ENCODE measurements around the gene APLF.

The APLF gene

DNA sequence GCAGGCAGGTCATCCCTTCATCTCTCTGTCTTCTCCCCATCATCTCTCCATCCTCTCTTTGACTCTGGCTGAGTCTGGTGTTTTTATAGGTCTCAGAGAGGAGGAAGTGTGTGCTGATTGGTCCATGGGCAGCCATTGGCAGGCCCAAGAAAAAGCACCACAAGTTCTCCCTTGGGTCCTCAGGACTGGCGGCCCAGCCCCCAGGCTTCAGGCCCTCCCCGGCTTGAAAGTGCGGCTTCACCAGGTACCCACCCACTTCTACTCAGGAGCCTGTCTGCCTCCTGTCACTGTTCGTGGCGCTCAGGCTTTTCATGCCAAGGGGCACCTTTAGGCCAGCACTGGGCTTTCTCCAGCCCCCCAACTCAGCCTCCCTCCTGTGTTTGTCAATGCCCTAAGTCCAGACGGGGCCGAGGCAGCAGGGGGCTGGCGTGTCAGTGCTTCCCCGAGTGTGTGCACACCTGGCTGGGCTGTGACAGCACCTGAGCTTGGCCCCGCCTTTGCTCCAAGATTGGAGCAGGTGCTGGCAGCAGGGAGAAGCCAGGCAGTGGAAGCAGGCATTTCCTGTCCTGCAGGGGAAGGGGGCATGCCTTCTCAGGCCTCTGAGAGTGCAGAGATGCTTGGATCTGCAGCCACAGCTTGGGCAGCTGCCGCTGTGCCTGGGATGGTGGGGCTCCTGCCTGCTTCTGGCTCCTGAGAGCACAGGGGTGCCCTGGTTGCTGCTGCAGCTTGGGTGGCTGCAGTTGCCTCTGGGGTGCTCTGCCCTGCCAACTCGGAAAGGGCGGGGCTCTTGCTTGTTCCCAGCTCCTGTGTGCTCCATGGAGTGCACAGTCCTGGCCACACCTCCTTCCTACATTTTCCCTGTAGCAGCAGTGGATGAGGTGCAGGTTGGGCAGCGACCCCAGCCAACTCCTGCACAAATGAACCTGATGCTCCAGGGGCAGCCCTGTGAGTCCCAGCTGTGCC is 34.4 kb upstream of the APLF start:
- no peaks in the 10 kb centered on the region for H3K27me3 ChIP-seq (ENCODE audit: insufficient read depth, poor library complexity, severe bottlenecking)
- peaks cover 3% of the 10 kb centered on the region for H3K9me3 ChIP-seq (ENCODE audit: severe bottlenecking)
- TF ChIP-seq, protein P1, sequence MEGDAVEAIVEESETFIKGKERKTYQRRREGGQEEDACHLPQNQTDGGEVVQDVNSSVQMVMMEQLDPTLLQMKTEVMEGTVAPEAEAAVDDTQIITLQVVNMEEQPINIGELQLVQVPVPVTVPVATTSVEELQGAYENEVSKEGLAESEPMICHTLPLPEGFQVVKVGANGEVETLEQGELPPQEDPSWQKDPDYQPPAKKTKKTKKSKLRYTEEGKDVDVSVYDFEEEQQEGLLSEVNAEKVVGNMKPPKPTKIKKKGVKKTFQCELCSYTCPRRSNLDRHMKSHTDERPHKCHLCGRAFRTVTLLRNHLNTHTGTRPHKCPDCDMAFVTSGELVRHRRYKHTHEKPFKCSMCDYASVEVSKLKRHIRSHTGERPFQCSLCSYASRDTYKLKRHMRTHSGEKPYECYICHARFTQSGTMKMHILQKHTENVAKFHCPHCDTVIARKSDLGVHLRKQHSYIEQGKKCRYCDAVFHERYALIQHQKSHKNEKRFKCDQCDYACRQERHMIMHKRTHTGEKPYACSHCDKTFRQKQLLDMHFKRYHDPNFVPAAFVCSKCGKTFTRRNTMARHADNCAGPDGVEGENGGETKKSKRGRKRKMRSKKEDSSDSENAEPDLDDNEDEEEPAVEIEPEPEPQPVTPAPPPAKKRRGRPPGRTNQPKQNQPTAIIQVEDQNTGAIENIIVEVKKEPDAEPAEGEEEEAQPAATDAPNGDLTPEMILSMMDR (IDR thresholded peaks at IDR 0.05; ENCODE audit: poor library complexity, severe bottlenecking) = no peak
- H3K4me1 ChIP-seq (ENCODE audit: insufficient read depth, poor library complexity, severe bottlenecking) = peaks cover 10% of the 10 kb centered on the region
- ATAC-seq (ENCODE audit: low read depth) (peak; percentile 36; the same call in 1 of the 3 replicates), DNase-seq (ENCODE audit: low spot score) (peak; percentile 42)
- no peaks in the 10 kb centered on the region for H3K36me3 ChIP-seq (ENCODE audit: low read depth)
- H3K4me3 ChIP-seq (ENCODE audit: severe bottlenecking) = no peak overlapping the region
- H3K27ac ChIP-seq (ENCODE audit: poor library complexity, severe bottlenecking) = no peak overlapping the region

DNA sequence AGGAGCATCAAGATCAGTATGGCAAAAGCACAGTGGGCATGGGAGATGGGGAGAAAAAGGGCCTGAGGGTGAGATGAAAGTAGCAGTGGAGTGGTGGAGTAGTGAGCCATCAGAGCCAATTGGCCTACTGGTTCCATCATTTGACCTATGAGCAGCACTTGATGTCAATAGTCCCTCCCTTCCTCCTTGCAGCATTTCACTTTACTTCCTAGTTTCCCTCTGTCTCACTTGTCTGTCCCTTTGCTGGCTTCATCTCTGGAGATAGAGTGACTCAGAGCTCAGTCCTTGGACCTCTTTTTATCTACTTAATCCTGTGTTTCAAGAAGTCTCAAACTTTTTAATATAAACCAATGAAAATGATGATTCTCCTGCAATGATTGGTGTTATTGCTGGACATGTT is 32.4 kb upstream of the APLF start:
- H3K27me3 ChIP-seq (ENCODE audit: insufficient read depth, poor library complexity, severe bottlenecking) = no peaks in the 10 kb centered on the region
- H3K4me3 ChIP-seq (ENCODE audit: severe bottlenecking) = no peak overlapping the region
- peaks cover 3% of the 10 kb centered on the region for H3K9me3 ChIP-seq (ENCODE audit: severe bottlenecking)
- no peaks in the 10 kb centered on the region for H3K36me3 ChIP-seq (ENCODE audit: low read depth)
- no peak overlapping the region for H3K27ac ChIP-seq (ENCODE audit: poor library complexity, severe bottlenecking)
- ATAC-seq (ENCODE audit: low read depth) (no peak), DNase-seq (ENCODE audit: low spot score) (no peak)
- TF ChIP-seq, protein P1 (IDR thresholded peaks at IDR 0.05; ENCODE audit: poor library complexity, severe bottlenecking) = no peak
- no peaks in the 10 kb centered on the region for H3K4me1 ChIP-seq (ENCODE audit: insufficient read depth, poor library complexity, severe bottlenecking)

DNA sequence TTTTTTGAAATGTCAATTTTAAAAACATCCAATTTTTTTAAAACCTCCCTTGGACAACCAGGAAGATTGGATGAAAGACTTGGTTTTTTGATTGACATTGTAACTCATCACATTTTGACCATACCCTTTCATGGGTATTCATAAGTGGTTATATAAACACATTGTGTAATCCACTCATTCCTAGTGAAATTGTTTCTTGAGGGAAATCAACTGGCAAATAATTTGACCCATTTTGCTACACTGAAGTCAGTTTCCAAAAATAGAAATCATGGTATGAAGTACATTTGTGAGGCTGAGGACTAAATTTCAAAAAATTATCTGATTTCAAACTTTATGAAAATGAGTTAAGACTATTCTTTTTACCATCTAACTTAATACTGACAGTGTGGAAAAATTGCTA is 31.8 kb upstream of the APLF start:
- Histone ChIP-seq H3K9me3 (ENCODE audit: severe bottlenecking) (peaks cover 3% of the 10 kb centered on the region), H3K27ac (ENCODE audit: poor library complexity, severe bottlenecking) (no peak overlapping the region), H3K4me1 (ENCODE audit: insufficient read depth, poor library complexity, severe bottlenecking) (no peaks in the 10 kb centered on the region), H3K27me3 (ENCODE audit: insufficient read depth, poor library complexity, severe bottlenecking) (no peaks in the 10 kb centered on the region), H3K4me3 (ENCODE audit: severe bottlenecking) (no peak overlapping the region), H3K36me3 (ENCODE audit: low read depth) (no peaks in the 10 kb centered on the region)
- DNase-seq (ENCODE audit: low spot score) (no peak), ATAC-seq (ENCODE audit: low read depth) (no peak)
- TF ChIP-seq, protein P1 (IDR thresholded peaks at IDR 0.05; ENCODE audit: poor library complexity, severe bottlenecking) = no peak

DNA sequence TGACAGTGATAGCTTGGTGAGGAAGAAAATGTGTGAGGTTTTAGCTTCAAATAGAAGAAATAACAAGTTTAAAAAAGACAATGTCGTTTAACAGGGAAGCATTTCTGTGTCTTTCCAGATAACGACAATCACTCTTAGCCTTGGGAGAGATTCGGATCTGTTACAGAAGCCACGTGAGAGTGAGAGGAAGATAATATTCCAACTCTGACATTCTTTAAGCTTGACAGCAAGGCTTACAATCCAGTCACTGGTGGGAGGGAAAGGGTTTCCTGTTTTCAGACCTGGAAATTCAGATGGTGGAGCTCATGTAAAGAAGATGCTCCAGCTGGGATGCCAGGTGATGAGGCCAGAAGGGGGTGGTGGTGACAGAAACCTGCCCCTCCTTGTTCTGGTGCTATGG is 31.1 kb upstream of the APLF start:
- no peak overlapping the region for H3K4me3 ChIP-seq (ENCODE audit: severe bottlenecking)
- H3K27ac ChIP-seq (ENCODE audit: poor library complexity, severe bottlenecking) = no peak overlapping the region
- H3K36me3 ChIP-seq (ENCODE audit: low read depth) = no peaks in the 10 kb centered on the region
- no peaks in the 10 kb centered on the region for H3K27me3 ChIP-seq (ENCODE audit: insufficient read depth, poor library complexity, severe bottlenecking)
- ATAC-seq (ENCODE audit: low read depth) = no peak
- H3K4me1 ChIP-seq (ENCODE audit: insufficient read depth, poor library complexity, severe bottlenecking) = no peaks in the 10 kb centered on the region
- peaks cover 3% of the 10 kb centered on the region for H3K9me3 ChIP-seq (ENCODE audit: severe bottlenecking)
- TF ChIP-seq, protein P1 (IDR thresholded peaks at IDR 0.05; ENCODE audit: poor library complexity, severe bottlenecking) = no peak
- DNase-seq (ENCODE audit: low spot score) = no peak

Measured in RWPE2 (cell line).